Adrenal gland (tissue), 5 donors: ENCODE results near the gene NBEAL2.

Experiments used
- CTCF ChIP-seq, 6 experiments: fragments of 450-650 bp in 4 of 6; fragments of 200-600 bp in 2 of 6; sonication (generic) in 1 of 6; IDR thresholded peaks; 1 replicate in 5 of 6; 2 replicates in 1 of 6; pipeline versions ENCODE4 v1.5.1 to v1.8.0; 2016 to 2021; ENCODE audit warnings: antibody characterized with exemption in 6 of 6, mild to moderate bottlenecking in 2 of 6, moderate library complexity in 1 of 6
- POLR2A ChIP-seq, 2 donors: fragments of 450-650 bp; IDR thresholded peaks; one replicate each; pipeline ENCODE4 v1.6.1; 2017; ENCODE audit warnings: antibody characterized with exemption in 2 of 2, mild to moderate bottlenecking in 2 of 2, moderate library complexity in 1 of 2
- donor health status: DM: no; HTN: no; CAD: no.

- TF ChIP-seq CTCF (IDR thresholded peaks at IDR 0.05) (no peak), POLR2A (IDR thresholded peaks at IDR 0.05) (no peak)
These were observed 26.7 kb downstream of the NBEAL2 start for GRCh38 chr3:47006145-47006651.
